ENCODE measurements around the gene PAX6.

GRCh38 chr11:31740131-31740530 is 71.0 kb downstream of the PAX6 start:
- TF ChIP-seq EZH2 (IDR thresholded peaks at IDR 0.05; ENCODE audit: borderline replicate concordance, low read length), result no peak
- TF ChIP-seq, protein P1, sequence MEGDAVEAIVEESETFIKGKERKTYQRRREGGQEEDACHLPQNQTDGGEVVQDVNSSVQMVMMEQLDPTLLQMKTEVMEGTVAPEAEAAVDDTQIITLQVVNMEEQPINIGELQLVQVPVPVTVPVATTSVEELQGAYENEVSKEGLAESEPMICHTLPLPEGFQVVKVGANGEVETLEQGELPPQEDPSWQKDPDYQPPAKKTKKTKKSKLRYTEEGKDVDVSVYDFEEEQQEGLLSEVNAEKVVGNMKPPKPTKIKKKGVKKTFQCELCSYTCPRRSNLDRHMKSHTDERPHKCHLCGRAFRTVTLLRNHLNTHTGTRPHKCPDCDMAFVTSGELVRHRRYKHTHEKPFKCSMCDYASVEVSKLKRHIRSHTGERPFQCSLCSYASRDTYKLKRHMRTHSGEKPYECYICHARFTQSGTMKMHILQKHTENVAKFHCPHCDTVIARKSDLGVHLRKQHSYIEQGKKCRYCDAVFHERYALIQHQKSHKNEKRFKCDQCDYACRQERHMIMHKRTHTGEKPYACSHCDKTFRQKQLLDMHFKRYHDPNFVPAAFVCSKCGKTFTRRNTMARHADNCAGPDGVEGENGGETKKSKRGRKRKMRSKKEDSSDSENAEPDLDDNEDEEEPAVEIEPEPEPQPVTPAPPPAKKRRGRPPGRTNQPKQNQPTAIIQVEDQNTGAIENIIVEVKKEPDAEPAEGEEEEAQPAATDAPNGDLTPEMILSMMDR (conservative IDR thresholded peaks at IDR 0.05 in 1 of 2, IDR thresholded peaks at IDR 0.05 in 1 of 2; ENCODE audit: extremely low read depth in 1 of 2, insufficient read depth in 1 of 2, low read depth in 1 of 2, low read length in 2 of 2), result no peak

All from mammary epithelial cell (primary cell).